HepG2 (cell line): ENCODE measurements around the gene LRP5. TPM values are rescaled to one million over a fixed set of nuclear protein-coding genes. Genes with fewer than 3 reads are reported as not detected.

ENCODE experiments used
- AGO2 ChIP-seq: fragments of 200-400 bp; formaldehyde crosslinking; optimal IDR thresholded peaks from 2 replicates; pipeline ENCODE3; 2017; ENCODE audit warnings: mild to moderate bottlenecking, low read depth, low read length, moderate library complexity
- ARNT2 ChIP-seq: sonication (generic); formaldehyde crosslinking; IDR thresholded peaks from 2 replicates; pipeline ENCODE4 v1.8.0; 2022; ENCODE audit warnings: mild to moderate bottlenecking, low read depth, missing genetic modification reagents, moderate library complexity
- CEBPG ChIP-seq: IDR thresholded peaks from 2 replicates; pipeline ENCODE4 v1.6.1; 2016
- GABPA ChIP-seq, 2 experiments: IDR thresholded peaks; 2 replicates each; pipeline ENCODE4 v1.6.1; 2011 to 2016; ENCODE audit warnings: low read depth in 2 of 2, low read length in 1 of 2, missing biosample characterization in 1 of 2, missing genetic modification characterization in 1 of 2
- KDM3A ChIP-seq: IDR thresholded peaks from 2 replicates; pipeline ENCODE4 v1.6.1; 2018; ENCODE audit warnings: low read depth, missing compliant biosample characterization
- KLF11 ChIP-seq: IDR thresholded peaks from 2 replicates; pipeline ENCODE4 v1.6.1; 2016; ENCODE audit warnings: missing compliant biosample characterization
- MED1 ChIP-seq: sonication (generic); formaldehyde crosslinking; IDR thresholded peaks from 2 replicates; pipeline ENCODE4 v1.4.0; 2020; ENCODE audit warnings: missing genetic modification reagents
- NFATC3 ChIP-seq: sonication (generic); formaldehyde crosslinking; IDR thresholded peaks from 2 replicates; pipeline ENCODE4 v1.5.1; 2020; ENCODE audit warnings: mild to moderate bottlenecking, missing genetic modification reagents
- PHB2 ChIP-seq: fragments of 450-650 bp; IDR thresholded peaks from 2 replicates; pipeline ENCODE4 v1.6.1; 2018; ENCODE audit not compliant: partially characterized antibody
- POLR2G ChIP-seq: fragments of 200-400 bp; formaldehyde crosslinking; IDR thresholded peaks from 2 replicates; pipeline ENCODE4 v1.6.1; 2018; ENCODE audit warnings: mild to moderate bottlenecking, low read depth, low read length, moderate library complexity
- SALL1 ChIP-seq: sonication (generic); formaldehyde crosslinking; IDR thresholded peaks from 2 replicates; pipeline ENCODE4 v1.8.0; 2022; ENCODE audit warnings: mild to moderate bottlenecking, missing genetic modification reagents
- SMC3 ChIP-seq: IDR thresholded peaks from 2 replicates; pipeline ENCODE4 v1.6.1; 2011; ENCODE audit warnings: low read length, improper control_type of control experiment
- TGIF2 ChIP-seq: IDR thresholded peaks from 2 replicates; pipeline ENCODE4 v1.6.1; 2016; ENCODE audit warnings: control low read depth, missing compliant biosample characterization
- TP53 ChIP-seq: sonication (generic); formaldehyde crosslinking; conservative IDR thresholded peaks from 2 replicates; pipeline ENCODE4 v1.4.0; 2020; ENCODE audit warnings: missing genetic modification reagents
- ZFX ChIP-seq: sonication (generic); formaldehyde crosslinking; IDR thresholded peaks from 2 replicates; pipeline ENCODE4 v1.4.0; 2020; ENCODE audit warnings: mild to moderate bottlenecking, low read depth, missing genetic modification reagents, moderate library complexity
- ZKSCAN8 ChIP-seq: IDR thresholded peaks from 2 replicates; pipeline ENCODE4 v1.6.1; 2016; ENCODE audit warnings: borderline replicate concordance, missing genetic modification reagents, missing compliant biosample characterization
- ZNF225 ChIP-seq: sonication (generic); formaldehyde crosslinking; IDR thresholded peaks from 2 replicates; pipeline ENCODE4 v1.4.0; 2020; ENCODE audit warnings: mild to moderate bottlenecking, missing genetic modification reagents
- ZNF234 ChIP-seq: sonication (generic); formaldehyde crosslinking; conservative IDR thresholded peaks from 2 replicates; pipeline ENCODE4 v1.5.1; 2020; ENCODE audit warnings: mild to moderate bottlenecking, missing genetic modification reagents
- ZNF605 ChIP-seq: sonication (generic); formaldehyde crosslinking; IDR thresholded peaks from 2 replicates; pipeline ENCODE4 v1.8.0; 2022; ENCODE audit warnings: mild to moderate bottlenecking, missing genetic modification reagents
- ZNF687 ChIP-seq: sonication (generic); formaldehyde crosslinking; IDR thresholded peaks from 2 replicates; pipeline ENCODE4 v1.5.1; 2020; ENCODE audit warnings: mild to moderate bottlenecking, missing genetic modification reagents, moderate library complexity
- ZNF850 ChIP-seq: sonication (generic); formaldehyde crosslinking; conservative IDR thresholded peaks from 2 replicates; pipeline ENCODE4 v1.9.0; 2021; ENCODE audit warnings: mild to moderate bottlenecking, missing genetic modification reagents
- polyA plus RNA-seq, 8 experiments: library from polyadenylated mRNA; depleted of rRNA in 3 of 8; stranded (reverse) in 7 of 8; unstranded in 1 of 8; fragments of >200 nt; fragmentation: Illumina TruSeq in 4 of 8; extraction: Trizol in 4 of 8; gene quantifications; 2 replicates each; pipeline versions ENCODE4 v1.2.1 to v1.2.3, GENCODE V29; 2011 to 2016; ENCODE audit warnings: low read depth in 4 of 8, missing spikeins in 1 of 8, mixed read lengths in 1 of 8; ENCODE audit not compliant: insufficient read depth in 1 of 8
- total RNA-seq, 5 experiments: library from RNA; depleted of rRNA; stranded (reverse); fragments of >200 nt; fragmentation: Illumina TruSeq; extraction: Trizol; gene quantifications; 2 replicates each; pipeline ENCODE4 v1.2.3, GENCODE V29; 2016; ENCODE audit warnings: low read depth in 1 of 5
- TF ChIP-seq, protein P1 (sequence below): sonication (generic); formaldehyde crosslinking; IDR thresholded peaks from 2 replicates; pipeline ENCODE4 v1.8.0; 2022; ENCODE audit warnings: missing genetic modification reagents, mild to moderate bottlenecking, moderate library complexity, borderline replicate concordance
- TF ChIP-seq, protein P2 (sequence below): IDR thresholded peaks from 2 replicates; pipeline ENCODE4 v1.6.1; 2018; ENCODE audit warnings: missing genetic modification reagents

Gene LRP5
- total and polyA plus RNA-seq, 2 of the 13 experiments (the other 11 are each of a cell fraction or from before 2014, with no cell fraction given), result 40.4 to 64.0 TPM

DNA sequence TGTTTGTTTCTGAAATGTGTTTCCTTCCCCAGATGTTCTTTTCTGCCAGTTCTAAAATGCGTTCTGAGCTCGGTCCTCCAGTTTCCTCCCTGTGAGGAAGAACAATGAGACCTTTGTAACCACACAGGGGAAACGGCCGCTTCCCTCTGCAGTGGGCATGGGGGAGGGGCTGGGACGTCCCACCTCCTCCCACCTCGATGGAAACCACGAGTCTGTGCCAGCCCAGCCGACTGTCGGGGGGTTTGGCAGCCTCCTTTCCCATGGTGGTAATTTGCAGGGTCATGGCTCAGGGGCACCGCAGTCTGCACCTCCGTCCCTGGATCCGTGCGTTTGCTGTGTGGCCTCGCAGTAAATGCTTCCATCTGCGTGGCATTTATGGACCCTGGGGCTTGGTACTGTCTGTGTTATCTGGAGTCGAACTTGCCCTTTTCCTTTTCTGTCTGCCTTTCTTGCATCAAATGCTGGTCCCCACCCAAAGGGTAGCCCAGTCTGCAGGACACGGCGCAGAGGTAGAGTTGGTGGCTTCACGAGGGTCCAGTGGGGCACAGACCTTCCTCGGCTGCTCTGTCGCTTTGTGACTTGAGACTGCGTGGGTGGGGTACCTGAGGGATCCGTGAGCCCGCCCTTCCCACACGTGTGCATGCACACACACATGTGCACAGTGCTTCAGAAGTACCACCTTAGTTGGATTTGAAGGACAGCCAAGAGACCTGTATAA lies 16.1 kb downstream of the LRP5 start (continued):
- TF ChIP-seq ZNF225 (CRISPR knock-in tag) (peak; percentile 53; the same call in 1 of the 2 replicates), AGO2 (peak; percentile 83), SALL1 (CRISPR knock-in tag) (peak; percentile 87), ZNF687 (CRISPR knock-in tag) (peak; percentile 95), TGIF2 (CRISPR knock-in tag) (peak; percentile 47; the same call in 1 of the 2 replicates), GABPA (IDR thresholded peaks at IDR 0.05; ENCODE audit: low read depth, low read length) (no peak), GABPA (CRISPR knock-in tag; IDR thresholded peaks at IDR 0.05; ENCODE audit: low read depth) (0 out of 2 replicates have a peak, but pooled peaks have one; percentile 29), CEBPG (CRISPR knock-in tag) (0 out of 2 replicates have a peak, but pooled peaks have one; percentile 2), POLR2G (0 out of 2 replicates have a peak, but pooled peaks have one; percentile 13), ZNF850 (no peak), ZKSCAN8 (CRISPR knock-in tag) (peak; percentile 67; the same call in 1 of the 2 replicates), ZNF605 (CRISPR knock-in tag) (0 out of 2 replicates have a peak, but pooled peaks have one; percentile 23), MED1 (CRISPR knock-in tag) (peak; percentile 59), ZFX (peak; percentile 49; the same call in 1 of the 2 replicates), ARNT2 (peak; percentile 82; the same call in 1 of the 2 replicates), PHB2 (no peak), NFATC3 (no peak), SMC3 (no peak), KLF11 (CRISPR knock-in tag) (0 out of 2 replicates have a peak, but pooled peaks have one; percentile 23), ZNF234 (CRISPR knock-in tag) (no peak), KDM3A (peak; percentile 72; the same call in 1 of the 2 replicates), TP53 (CRISPR knock-in tag) (0 out of 2 replicates have a peak, but pooled peaks have one; percentile 30)
- TF ChIP-seq, protein P1, sequence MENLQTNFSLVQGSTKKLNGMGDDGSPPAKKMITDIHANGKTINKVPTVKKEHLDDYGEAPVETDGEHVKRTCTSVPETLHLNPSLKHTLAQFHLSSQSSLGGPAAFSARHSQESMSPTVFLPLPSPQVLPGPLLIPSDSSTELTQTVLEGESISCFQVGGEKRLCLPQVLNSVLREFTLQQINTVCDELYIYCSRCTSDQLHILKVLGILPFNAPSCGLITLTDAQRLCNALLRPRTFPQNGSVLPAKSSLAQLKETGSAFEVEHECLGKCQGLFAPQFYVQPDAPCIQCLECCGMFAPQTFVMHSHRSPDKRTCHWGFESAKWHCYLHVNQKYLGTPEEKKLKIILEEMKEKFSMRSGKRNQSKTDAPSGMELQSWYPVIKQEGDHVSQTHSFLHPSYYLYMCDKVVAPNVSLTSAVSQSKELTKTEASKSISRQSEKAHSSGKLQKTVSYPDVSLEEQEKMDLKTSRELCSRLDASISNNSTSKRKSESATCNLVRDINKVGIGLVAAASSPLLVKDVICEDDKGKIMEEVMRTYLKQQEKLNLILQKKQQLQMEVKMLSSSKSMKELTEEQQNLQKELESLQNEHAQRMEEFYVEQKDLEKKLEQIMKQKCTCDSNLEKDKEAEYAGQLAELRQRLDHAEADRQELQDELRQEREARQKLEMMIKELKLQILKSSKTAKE, result peak; percentile 59; the same call in 1 of the 2 replicates
- TF ChIP-seq, protein P2, sequence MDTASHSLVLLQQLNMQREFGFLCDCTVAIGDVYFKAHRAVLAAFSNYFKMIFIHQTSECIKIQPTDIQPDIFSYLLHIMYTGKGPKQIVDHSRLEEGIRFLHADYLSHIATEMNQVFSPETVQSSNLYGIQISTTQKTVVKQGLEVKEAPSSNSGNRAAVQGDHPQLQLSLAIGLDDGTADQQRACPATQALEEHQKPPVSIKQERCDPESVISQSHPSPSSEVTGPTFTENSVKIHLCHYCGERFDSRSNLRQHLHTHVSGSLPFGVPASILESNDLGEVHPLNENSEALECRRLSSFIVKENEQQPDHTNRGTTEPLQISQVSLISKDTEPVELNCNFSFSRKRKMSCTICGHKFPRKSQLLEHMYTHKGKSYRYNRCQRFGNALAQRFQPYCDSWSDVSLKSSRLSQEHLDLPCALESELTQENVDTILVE (CRISPR knock-in tag), result 0 out of 2 replicates have a peak, but pooled peaks have one; percentile 64
